A549 (cell line): ENCODE measurements around the gene TP53RK. TPM values are rescaled to one million over a fixed set of nuclear protein-coding genes. Genes with fewer than 3 reads are reported as not detected.

Source experiments
- ATAC-seq, 2 experiments: fragments of 200-7000 bp in 1 of 2; fragments of >200 bp in 1 of 2; cut with Nextera tagmentation in 1 of 2; cut with Tn5 transposase in 1 of 2; 3 replicates each; pipeline versions ENCODE4 v1.8.0 to v1.9.1; 2018 to 2020; ENCODE audit warnings: mild to moderate bottlenecking in 1 of 2, moderate library complexity in 1 of 2
- CTCF ChIA-PET: fragments of 300-600 bp; sonication (Branson Sonifier 250); formaldehyde crosslinking; extraction: SDS; loops from one replicate; lab custom pipeline; 2021; ENCODE audit warnings: antibody characterized with exemption, inconsistent platforms; lab: Yijun Ruan, JAX
- POLR2A ChIA-PET: fragments of 350-600 bp; formaldehyde crosslinking; extraction: SDS; loops from one replicate; lab custom pipeline; 2021; ENCODE audit warnings: antibody characterized with exemption, inconsistent platforms; lab: Yijun Ruan, JAX
- DNase-seq, 2 experiments: peaks; one replicate each; pipeline versions ENCODE4 v3.0.0 to v3.0.0-alpha.2; 2011 to 2016; ENCODE audit warnings: low read depth in 1 of 2, low spot score in 1 of 2
- FAIRE-seq: peaks from 2 replicates; lab custom pipeline; 2011; peaks lifted over from hg19 to GRCh38; lab: Jason Lieb, UNC
- H3K27ac ChIP-seq, 2 experiments: fragments of >200 bp; sonication (Bioruptor Twin); formaldehyde crosslinking; 3 replicates each; pipeline ENCODE4 v1.5.1; 2016 to 2017
- H3K4me1 ChIP-seq: fragments of >200 bp; sonication (Bioruptor Twin); formaldehyde crosslinking; 3 replicates; pipeline ENCODE4 v1.6.1; 2016
- H3K4me2 ChIP-seq: fragments of >200 bp; sonication (Bioruptor Twin); formaldehyde crosslinking; 3 replicates; pipeline ENCODE4 v1.6.1; 2016
- H3K4me3 ChIP-seq: fragments of >200 bp; sonication (Bioruptor Twin); formaldehyde crosslinking; 3 replicates; pipeline ENCODE4 v1.5.1; 2016
- H3K9me3 ChIP-seq: fragments of >200 bp; sonication (Bioruptor Twin); formaldehyde crosslinking; 3 replicates; pipeline ENCODE4 v1.6.1; 2016
- BCL3 ChIP-seq: fragments of >200 bp; sonication (Bioruptor Twin); formaldehyde crosslinking; IDR thresholded peaks from 3 replicates; pipeline ENCODE4 v1.6.1; 2016
- BHLHE40 ChIP-seq: IDR thresholded peaks from 2 replicates; pipeline ENCODE4 v1.6.1; 2012; ENCODE audit warnings: low read depth, low read length, inconsistent platforms
- CBX8 ChIP-seq: fragments of 200-600 bp; sonication (generic); IDR thresholded peaks from 2 replicates; pipeline ENCODE4 v1.6.1; 2016
- CEBPB ChIP-seq, 2 experiments: fragments of >200 bp in 1 of 2; sonication (Bioruptor Twin) in 1 of 2; formaldehyde crosslinking in 1 of 2; IDR thresholded peaks; 2 replicates each; pipeline ENCODE4 v1.6.1; 2012 to 2016
- CHD2 ChIP-seq: fragments of 150-350 bp; IDR thresholded peaks from 2 replicates; pipeline ENCODE4 v1.6.1; 2014; ENCODE audit warnings: low read length; ENCODE audit not compliant: partially characterized antibody
- EHF ChIP-seq: fragments of 250-450 bp; sonication (Bioruptor Pico); IDR thresholded peaks from 2 replicates; pipeline ENCODE4 v1.5.0; 2020; ENCODE audit warnings: mild to moderate bottlenecking
- ELK1 ChIP-seq: fragments of 150-350 bp; IDR thresholded peaks from 2 replicates; pipeline ENCODE4 v1.6.1; 2014; ENCODE audit warnings: low read depth, mild to moderate bottlenecking, low read length
- FOXS1 ChIP-seq: fragments of 250-450 bp; sonication (Bioruptor Pico); IDR thresholded peaks from 2 replicates; pipeline ENCODE4 v1.5.0; 2020; ENCODE audit warnings: mild to moderate bottlenecking, moderate library complexity
- HDAC2 ChIP-seq: fragments of 200-600 bp; sonication (generic); IDR thresholded peaks from 2 replicates; pipeline ENCODE4 v1.6.1; 2016
- HES2 ChIP-seq: fragments of >200 bp; sonication (Bioruptor Twin); formaldehyde crosslinking; IDR thresholded peaks from 2 replicates; pipeline ENCODE4 v1.6.1; 2016
- HEYL ChIP-seq: fragments of 250-450 bp; sonication (Bioruptor Pico); IDR thresholded peaks from 2 replicates; pipeline ENCODE4 v1.8.0; 2021; ENCODE audit warnings: mild to moderate bottlenecking, moderate library complexity
- KDM1A ChIP-seq: fragments of 200-600 bp; sonication (generic); IDR thresholded peaks from 2 replicates; pipeline ENCODE4 v1.6.1; 2016; ENCODE audit warnings: low read depth, mild to moderate bottlenecking
- KDM5A ChIP-seq: fragments of 200-600 bp; sonication (generic); IDR thresholded peaks from 2 replicates; pipeline ENCODE4 v1.6.1; 2016; ENCODE audit warnings: antibody characterized with exemption, mild to moderate bottlenecking
- MAFK ChIP-seq: fragments of 450-650 bp; IDR thresholded peaks from 2 replicates; pipeline ENCODE4 v1.6.1; 2014; ENCODE audit not compliant: partially characterized antibody
- MAX ChIP-seq: IDR thresholded peaks from 2 replicates; pipeline ENCODE4 v1.6.1; 2012
- MAZ ChIP-seq: fragments of 150-350 bp; IDR thresholded peaks from 2 replicates; pipeline ENCODE4 v1.6.1; 2014; ENCODE audit warnings: antibody characterized with exemption, low read depth, low read length, borderline replicate concordance
- NPAS2 ChIP-seq: fragments of 250-450 bp; sonication (Bioruptor Pico); IDR thresholded peaks from 2 replicates; pipeline ENCODE4 v1.8.0; 2022; ENCODE audit warnings: mild to moderate bottlenecking, moderate library complexity, borderline replicate concordance
- NR3C1 ChIP-seq: fragments of >200 bp; sonication (Bioruptor Twin); formaldehyde crosslinking; IDR thresholded peaks from 3 replicates; pipeline ENCODE4 v1.6.1; 2017
- PBX3 ChIP-seq: IDR thresholded peaks from 2 replicates; pipeline ENCODE4 v1.6.1; 2012
- POLR2AphosphoS2 ChIP-seq: conservative IDR thresholded peaks from 2 replicates; pipeline ENCODE4 v1.6.1; 2012; ENCODE audit warnings: low read length, improper control_type of control experiment, inconsistent platforms
- RARB ChIP-seq: fragments of 250-450 bp; sonication (Bioruptor Pico); IDR thresholded peaks from 2 replicates; pipeline ENCODE4 v1.8.0; 2021; ENCODE audit warnings: mild to moderate bottlenecking, moderate library complexity
- RCOR1 ChIP-seq: fragments of 150-350 bp; IDR thresholded peaks from 2 replicates; pipeline ENCODE4 v1.6.1; 2014; ENCODE audit warnings: antibody characterized with exemption, low read length, low read depth
- RNF2 ChIP-seq: fragments of 200-600 bp; sonication (generic); IDR thresholded peaks from 2 replicates; pipeline ENCODE4 v1.6.1; 2016; ENCODE audit warnings: low read depth, mild to moderate bottlenecking, antibody characterized with exemption, moderate library complexity, borderline replicate concordance
- TP53 ChIP-seq: fragments of 250-450 bp; sonication (Bioruptor Pico); IDR thresholded peaks from 2 replicates; pipeline ENCODE4 v1.5.0; 2021; ENCODE audit warnings: mild to moderate bottlenecking, moderate library complexity
- USF2 ChIP-seq: fragments of 450-650 bp; IDR thresholded peaks from 2 replicates; pipeline ENCODE4 v1.6.1; 2014; ENCODE audit warnings: antibody characterized with exemption
- ZSCAN20 ChIP-seq: fragments of 250-450 bp; sonication (Bioruptor Pico); IDR thresholded peaks from 2 replicates; pipeline ENCODE4 v1.8.0; 2022; ENCODE audit warnings: mild to moderate bottlenecking, moderate library complexity
- WGBS: methylation state at CpG from one replicate; pipeline ENCODE4 v1.1.6; 2017; ENCODE audit errors: missing lambda C conversion rate; 5-methylcytosine and 5-hydroxymethylcytosine counted together
- polyA plus RNA-seq, 4 experiments: library from polyadenylated mRNA; depleted of rRNA in 3 of 4; stranded (reverse); fragments of >200 nt; fragmentation: RNase III in 1 of 4; extraction: RNeasy Plus Mini Kit Qiagen cat#74134 plus additional on column Dnase treatment in 1 of 4; gene quantifications; 2 replicates in 3 of 4; 3 replicates in 1 of 4; pipeline ENCODE4 v1.2.3, GENCODE V29; 2011 to 2017

The TP53RK gene
- polyA plus RNA-seq, 2 of the 4 experiments (the other 2 are of a cell fraction): 9.8 to 11.8 TPM

- ATAC-seq: no peak
- DNase-seq: no peak
- no peak within 1 kb of the TSS for H3K4me2 ChIP-seq
- H3K9me3 ChIP-seq: peaks cover 22% of the 10 kb centered on the region
- TF ChIP-seq HDAC2: no peak
- TF ChIP-seq MAZ: no peak
- no peak for TF ChIP-seq EHF (CRISPR knock-in tag)
- no peak for TF ChIP-seq KDM5A
- no peak for TF ChIP-seq FOXS1 (CRISPR knock-in tag)
- no peak for TF ChIP-seq CHD2
- no peak for TF ChIP-seq RARB (CRISPR knock-in tag)
- no peak for TF ChIP-seq NPAS2 (CRISPR knock-in tag)
- TF ChIP-seq HEYL (CRISPR knock-in tag): no peak
- no peak for TF ChIP-seq HES2
- TF ChIP-seq MAFK: no peak
- no peak for TF ChIP-seq BHLHE40
- TF ChIP-seq ELK1: no peak
- no peak for TF ChIP-seq ZSCAN20 (CRISPR knock-in tag)
- TF ChIP-seq RCOR1: no peak
- no peak for TF ChIP-seq MAX
- no peak for TF ChIP-seq KDM1A
- TF ChIP-seq PBX3: no peak
- no peak for TF ChIP-seq CEBPB (IDR thresholded peaks at IDR 0.05)
- FAIRE-seq: no peak
- H3K4me1 ChIP-seq: peaks cover 1% of the 10 kb centered on the region; the same call in 1 of the 3 replicates
- CTCF ChIA-PET: no interaction called here
- H3K4me3 ChIP-seq: no peak within 1 kb of the TSS
- POLR2A ChIA-PET: no interaction called here
- WGBS: 95% methylated on average over 24 of the region's 67 CpGs
- H3K27ac ChIP-seq: no peak within 1 kb of the TSS
Observed at GRCh38 chr20:46709459-46710152, 20.4 kb upstream of the TP53RK start, which contains the start of gene SLC2A10. Gene SLC2A10 (plus strand): TSS chr20:46709649. CDS start chr20:46709737, 88 bp downstream.

GRCh38 chr20:46709055-46709458 lies 19.8 kb upstream of the TP53RK start:
- no peaks in the 10 kb centered on the region for H3K4me1 ChIP-seq
- CTCF ChIA-PET: interaction anchor here (0.9 kb wide), 1 partner anchor 18 kb away, joined by 4 read pairs; no protein-coding TSS in a partner anchor
- POLR2A ChIA-PET: no interaction called here
- DNase-seq: no peak
- WGBS: 78% methylated on average over 10 of the region's 13 CpGs
- TF ChIP-seq TP53 (CRISPR knock-in tag) (no peak), USF2 (no peak), FOXS1 (CRISPR knock-in tag) (no peak), POLR2AphosphoS2 (no peak), NR3C1 (no peak), HES2 (no peak), MAFK (no peak), RCOR1 (no peak), RNF2 (no peak), BCL3 (no peak), BHLHE40 (no peak), MAZ (no peak), CBX8 (no peak)
- TF ChIP-seq, all 56 proteins: peak for 0
- ATAC-seq (no peak), FAIRE-seq (no peak)
- Histone ChIP-seq H3K27ac (no peak overlapping the region), H3K9me3 (peaks cover 22% of the 10 kb centered on the region), H3K4me3 (no peak overlapping the region), H3K4me2 (no peak overlapping the region)
